Renal cortex interstitium (tissue), 11 donors: ENCODE data around the gene ASGR1. TPM values are rescaled to one million over a fixed set of nuclear protein-coding genes. Genes with fewer than 3 reads are reported as not detected.
"Not testable (repeated sequence)": the region's sequence is repeated elsewhere in the genome, so short reads cannot be mapped to it uniquely, and the experiment has no call there.

Experiments used
- DNase-seq, 11 donors: peaks; one replicate each; pipeline ENCODE4 v3.0.0-alpha.2; 2013; ENCODE audit warnings: low read depth in 9 of 11, low spot score in 4 of 11; ENCODE audit errors: extremely low read depth in 1 of 11
- polyA plus RNA-seq, 3 donors: library from polyadenylated mRNA; unstranded; fragments of 120-200 nt; gene quantifications; one replicate each; pipeline ENCODE4 v1.2.1, GENCODE V29; 2013; ENCODE audit not compliant: insufficient read length in 3 of 3

Gene ASGR1
- polyA plus RNA-seq, 3 donors = 6.1 to 10.7 (median 7.2) TPM

GRCh38 chr17:7136266-7136877, 42.8 kb downstream of the ASGR1 start:
- DNase-seq = peak in 10 of 11 donors; percentile 37 to 67 (median 54)

GRCh38 chr17:7133916-7134315, 45.3 kb downstream of the ASGR1 start:
- DNase-seq = no peak

GRCh38 chr17:7133424-7133823, 45.7 kb downstream of the ASGR1 start:
- no peak for DNase-seq

- no peak for DNase-seq
Observed at GRCh38 chr17:7132511-7133094, 46.6 kb downstream of the ASGR1 start.

GRCh38 chr17:7131423-7131791, 47.8 kb downstream of the ASGR1 start:
- no peak for DNase-seq

GRCh38 chr17:7130621-7131422, 48.3 kb downstream of the ASGR1 start:
- DNase-seq = no peak

GRCh38 chr17:7129311-7129710, 49.9 kb downstream of the ASGR1 start:
- no peak for DNase-seq

- no peak for DNase-seq
Observed at GRCh38 chr17:7128160-7128559, 51.0 kb downstream of the ASGR1 start.

GRCh38 chr17:7127501-7127900, 51.7 kb downstream of the ASGR1 start:
- not testable (repeated sequence) for DNase-seq

GRCh38 chr17:7126386-7126785, 52.8 kb downstream of the ASGR1 start:
- not testable (repeated sequence) for DNase-seq

GRCh38 chr17:7124923-7125322, 54.2 kb downstream of the ASGR1 start:
- no peak for DNase-seq

GRCh38 chr17:7123844-7124243, 55.3 kb downstream of the ASGR1 start:
- DNase-seq = no peak

Other genes starting within 250 kb of the ASGR1 start
- 1 to 10 TPM; 1.6 to 2.6 (median 2.3) TPM for gene ALOX12, start 183.3 kb downstream of the ASGR1 start, polyA plus RNA-seq
- gene RNASEK, start 166.7 kb downstream of the ASGR1 start, polyA plus RNA-seq = 100 to 1,000 TPM; 162 to 199 (median 190) TPM
- 10 to 100 TPM; 23.7 to 28.0 (median 25.2) TPM for gene BCL6B, start 156.3 kb downstream of the ASGR1 start, polyA plus RNA-seq
- gene SLC16A13, start 143.4 kb downstream of the ASGR1 start, polyA plus RNA-seq = 1 to 10 TPM; 3.3 to 4.6 (median 4.5) TPM
- gene SLC16A11, start 135.3 kb downstream of the ASGR1 start, polyA plus RNA-seq = under 1 TPM; 0.52 to 0.67 (median 0.53) TPM
- gene CLEC10A, start 99.1 kb downstream of the ASGR1 start, polyA plus RNA-seq = 1 to 10 TPM in 1 of 3 donors, under 1 TPM in 2; 0.89 to 2.2 (median 0.92) TPM
- 1 to 10 TPM in 2 of 3 donors, under 1 TPM in 1; 0.89 to 2.6 (median 2.1) TPM for gene ASGR2, start 64.5 kb downstream of the ASGR1 start, polyA plus RNA-seq
- gene DLG4, start 40.5 kb upstream of the ASGR1 start, polyA plus RNA-seq = 10 to 100 TPM; 28.3 to 47.7 (median 37.6) TPM
- gene ACADVL, start 40.6 kb upstream of the ASGR1 start, polyA plus RNA-seq = 100 to 1,000 TPM; 438 to 579 (median 497) TPM
- 10 to 100 TPM; 49.8 to 66.7 (median 64.4) TPM for gene DVL2, start 55.1 kb upstream of the ASGR1 start, polyA plus RNA-seq
- 10 to 100 TPM; 51.3 to 65.8 (median 53.1) TPM for gene PHF23, start 60.1 kb upstream of the ASGR1 start, polyA plus RNA-seq
- gene GABARAP, start 63.1 kb upstream of the ASGR1 start, polyA plus RNA-seq = 100 to 1,000 TPM; 435 to 476 (median 455) TPM
- 100 to 1,000 TPM; 151 to 152 (median 151) TPM for gene CTDNEP1, start 72.4 kb upstream of the ASGR1 start, polyA plus RNA-seq
- gene ELP5, start 72.8 kb upstream of the ASGR1 start, polyA plus RNA-seq = 10 to 100 TPM; 51.6 to 63.0 (median 55.1) TPM
- gene CLDN7, start 83.1 kb upstream of the ASGR1 start, polyA plus RNA-seq = 10 to 100 TPM; 41.1 to 74.2 (median 41.8) TPM
- 1 to 10 TPM; 1.8 to 2.7 (median 2.5) TPM for gene SLC2A4, start 102.3 kb upstream of the ASGR1 start, polyA plus RNA-seq
- 1 to 10 TPM; 3.8 to 5.3 (median 5.2) TPM for gene YBX2, start 115.3 kb upstream of the ASGR1 start, polyA plus RNA-seq
- 100 to 1,000 TPM; 313 to 353 (median 324) TPM for gene EIF5A, start 128.3 kb upstream of the ASGR1 start, polyA plus RNA-seq
- gene GPS2, start 136.0 kb upstream of the ASGR1 start, polyA plus RNA-seq = 100 to 1,000 TPM in 1 of 3 donors, 10 to 100 TPM in 2; 95.6 to 101 (median 97.4) TPM
- gene NEURL4, start 150.0 kb upstream of the ASGR1 start, polyA plus RNA-seq = 10 to 100 TPM; 30.6 to 38.2 (median 36.1) TPM
- gene ACAP1, start 157.2 kb upstream of the ASGR1 start, polyA plus RNA-seq = 10 to 100 TPM in 1 of 3 donors, 1 to 10 TPM in 2; 7.0 to 12.5 (median 7.6) TPM
- gene KCTD11, start 172.8 kb upstream of the ASGR1 start, polyA plus RNA-seq = 10 to 100 TPM; 10.7 to 13.9 (median 12.0) TPM
- gene TMEM95, start 175.8 kb upstream of the ASGR1 start, polyA plus RNA-seq = not detected
- gene TNK1, start 201.7 kb upstream of the ASGR1 start, polyA plus RNA-seq = 1 to 10 TPM; 5.1 to 9.0 (median 6.0) TPM
- 10 to 100 TPM; 28.8 to 41.5 (median 41.4) TPM for gene PLSCR3, start 215.2 kb upstream of the ASGR1 start, polyA plus RNA-seq
- 10 to 100 TPM; 81.9 to 99.2 (median 87.3) TPM for gene TMEM256, start 224.7 kb upstream of the ASGR1 start, polyA plus RNA-seq
- gene NLGN2, start 228.5 kb upstream of the ASGR1 start, polyA plus RNA-seq = 10 to 100 TPM; 21.4 to 36.4 (median 29.0) TPM
- gene SPEM1, start 241.0 kb upstream of the ASGR1 start, polyA plus RNA-seq = under 1 TPM in 2 of 3 donors, not detected in 1; 0.10 to 0.22 TPM
- gene SPEM2, start 246.2 kb upstream of the ASGR1 start, polyA plus RNA-seq = not detected
- gene SPEM3, start 249.5 kb upstream of the ASGR1 start, polyA plus RNA-seq = not detected